GM20000 (cell line): ENCODE results near the gene LRRC10.

Source experiments
- DNase-seq: peaks from one replicate; pipeline ENCODE4 v3.0.0; 2012; ENCODE audit warnings: low spot score
- CTCF ChIP-seq: IDR thresholded peaks from 2 replicates; pipeline ENCODE4 v1.5.1; 2012; ENCODE audit warnings: mild to moderate bottlenecking, control low read depth; ENCODE audit errors: extremely low read depth, missing control alignments

The LRRC10 gene

GRCh38 chr12:69600804-69601203, 9.9 kb downstream of the LRRC10 start:
- TF ChIP-seq CTCF: no peak
- DNase-seq: no peak

- no peak for DNase-seq
- TF ChIP-seq CTCF: no peak
Observed at GRCh38 chr12:69598174-69598753, 12.4 kb downstream of the LRRC10 start.

- DNase-seq: no peak
- no peak for TF ChIP-seq CTCF
Observed at GRCh38 chr12:69595689-69596088, 15.0 kb downstream of the LRRC10 start.

- no peak for DNase-seq
- TF ChIP-seq CTCF: no peak
Observed at GRCh38 chr12:69589082-69589481, 21.6 kb downstream of the LRRC10 start.

GRCh38 chr12:69588527-69588926, 22.2 kb downstream of the LRRC10 start:
- DNase-seq: no peak
- no peak for TF ChIP-seq CTCF

- DNase-seq: peak; percentile 93
- TF ChIP-seq CTCF: no peak
Observed at GRCh38 chr12:69585189-69586062, 25.3 kb downstream of the LRRC10 start, which contains the start of gene CCT2. CCT2 (plus strand) TSS chr12:69585459; CDS start chr12:69585522, 63 bp downstream.

- DNase-seq: no peak
- no peak for TF ChIP-seq CTCF
Observed at GRCh38 chr12:69583203-69583602, 27.5 kb downstream of the LRRC10 start.
